Measurements from ENCODE around the gene EIF3D. TPM values are rescaled to one million over a fixed set of nuclear protein-coding genes. Genes with fewer than 3 reads are reported as not detected.

Gene EIF3D
- total RNA-seq, 1 donor from 2014 or later, result 132 TPM

DNA sequence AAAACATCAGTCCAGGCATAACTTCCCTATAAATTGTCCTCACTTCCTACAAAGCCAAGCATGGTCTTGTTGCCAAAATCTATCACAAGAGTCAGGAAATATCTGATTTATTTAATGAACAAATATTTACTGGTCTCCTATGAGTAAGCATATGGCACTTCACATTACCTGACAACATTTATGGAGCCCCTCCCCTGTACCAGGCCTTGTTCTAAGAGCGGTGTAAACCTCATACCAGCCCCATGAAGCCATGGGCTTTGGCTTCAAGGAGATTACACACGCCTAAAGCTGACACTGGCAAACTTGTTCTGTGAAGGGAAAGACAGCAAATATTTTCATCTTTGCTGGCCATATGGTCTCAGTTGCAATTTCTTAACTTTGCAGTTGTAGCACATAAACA lies 43.0 kb upstream of the EIF3D start:
- Histone ChIP-seq H3K4me1 (no peaks in the 10 kb centered on the region), H3K27me3 (peaks cover 11% of the 10 kb centered on the region), H3K4me3 (no peak overlapping the region), H3K36me3 (no peaks in the 10 kb centered on the region), H3K27ac (no peak overlapping the region), H3K9me3 (no peaks in the 10 kb centered on the region)
- no peak for DNase-seq
- ATAC-seq, result peak; percentile 40
- TF ChIP-seq, protein P1, sequence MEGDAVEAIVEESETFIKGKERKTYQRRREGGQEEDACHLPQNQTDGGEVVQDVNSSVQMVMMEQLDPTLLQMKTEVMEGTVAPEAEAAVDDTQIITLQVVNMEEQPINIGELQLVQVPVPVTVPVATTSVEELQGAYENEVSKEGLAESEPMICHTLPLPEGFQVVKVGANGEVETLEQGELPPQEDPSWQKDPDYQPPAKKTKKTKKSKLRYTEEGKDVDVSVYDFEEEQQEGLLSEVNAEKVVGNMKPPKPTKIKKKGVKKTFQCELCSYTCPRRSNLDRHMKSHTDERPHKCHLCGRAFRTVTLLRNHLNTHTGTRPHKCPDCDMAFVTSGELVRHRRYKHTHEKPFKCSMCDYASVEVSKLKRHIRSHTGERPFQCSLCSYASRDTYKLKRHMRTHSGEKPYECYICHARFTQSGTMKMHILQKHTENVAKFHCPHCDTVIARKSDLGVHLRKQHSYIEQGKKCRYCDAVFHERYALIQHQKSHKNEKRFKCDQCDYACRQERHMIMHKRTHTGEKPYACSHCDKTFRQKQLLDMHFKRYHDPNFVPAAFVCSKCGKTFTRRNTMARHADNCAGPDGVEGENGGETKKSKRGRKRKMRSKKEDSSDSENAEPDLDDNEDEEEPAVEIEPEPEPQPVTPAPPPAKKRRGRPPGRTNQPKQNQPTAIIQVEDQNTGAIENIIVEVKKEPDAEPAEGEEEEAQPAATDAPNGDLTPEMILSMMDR (IDR thresholded peaks at IDR 0.05), result no peak
- intact Hi-C loops (cut with DNase I), result no loop called here

DNA sequence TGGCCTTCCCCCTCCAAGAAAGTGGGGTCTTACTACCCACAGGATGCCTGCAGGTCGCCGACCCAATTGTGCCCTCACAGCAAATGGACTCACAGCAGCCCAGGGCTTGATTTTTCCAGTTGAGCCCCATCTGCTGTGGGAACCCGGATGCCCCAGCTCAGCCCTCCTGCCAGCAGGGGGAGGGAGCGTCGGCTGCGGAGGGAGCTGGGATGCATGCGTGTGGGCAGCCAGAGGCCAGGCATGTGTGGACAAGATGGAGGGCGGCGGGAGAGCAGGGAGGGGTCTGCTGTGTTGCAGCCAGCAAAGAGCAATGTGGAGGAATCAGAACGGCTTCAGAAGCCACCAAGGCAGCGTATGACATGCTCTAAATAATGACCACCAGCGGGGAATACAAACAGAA lies 41.0 kb upstream of the EIF3D start:
- intact Hi-C loops (cut with DNase I), result no loop called here
- no peak overlapping the region for H3K4me3 ChIP-seq
- no peaks in the 10 kb centered on the region for H3K9me3 ChIP-seq
- peaks cover 6% of the 10 kb centered on the region for H3K27me3 ChIP-seq
- peak; percentile 29 for ATAC-seq
- H3K27ac ChIP-seq, result no peak overlapping the region
- no peaks in the 10 kb centered on the region for H3K4me1 ChIP-seq
- no peak for DNase-seq
- TF ChIP-seq, protein P1 (IDR thresholded peaks at IDR 0.05), result peak; percentile 14
- no peaks in the 10 kb centered on the region for H3K36me3 ChIP-seq

DNA sequence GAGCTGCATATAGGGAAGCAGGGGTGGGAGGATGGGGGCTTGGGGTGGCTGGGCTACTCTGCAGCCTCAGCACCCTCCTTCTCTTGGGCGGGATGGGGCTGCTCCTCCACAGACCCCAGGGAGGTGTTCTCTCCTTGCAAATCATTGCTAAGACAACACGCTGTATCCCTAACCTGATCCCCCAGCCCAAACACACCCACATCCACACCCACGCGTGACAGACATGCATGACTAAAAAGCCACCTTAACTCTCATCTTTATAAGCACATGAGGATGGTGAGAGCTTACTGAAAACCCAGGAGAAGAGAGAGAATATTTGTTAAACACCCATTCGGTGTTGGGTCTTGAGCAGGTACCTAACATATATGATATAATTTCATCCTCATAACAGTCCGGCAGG lies 39.9 kb upstream of the EIF3D start:
- DNase-seq (no peak), ATAC-seq (no peak)
- no peaks in the 10 kb centered on the region for H3K9me3 ChIP-seq
- intact Hi-C loops (cut with DNase I), result no loop called here
- TF ChIP-seq, protein P1 (IDR thresholded peaks at IDR 0.05), result no peak
- H3K4me3 ChIP-seq, result no peak overlapping the region
- no peak overlapping the region for H3K27ac ChIP-seq
- H3K36me3 ChIP-seq, result no peaks in the 10 kb centered on the region
- H3K27me3 ChIP-seq, result peaks cover 12% of the 10 kb centered on the region
- no peaks in the 10 kb centered on the region for H3K4me1 ChIP-seq

DNA sequence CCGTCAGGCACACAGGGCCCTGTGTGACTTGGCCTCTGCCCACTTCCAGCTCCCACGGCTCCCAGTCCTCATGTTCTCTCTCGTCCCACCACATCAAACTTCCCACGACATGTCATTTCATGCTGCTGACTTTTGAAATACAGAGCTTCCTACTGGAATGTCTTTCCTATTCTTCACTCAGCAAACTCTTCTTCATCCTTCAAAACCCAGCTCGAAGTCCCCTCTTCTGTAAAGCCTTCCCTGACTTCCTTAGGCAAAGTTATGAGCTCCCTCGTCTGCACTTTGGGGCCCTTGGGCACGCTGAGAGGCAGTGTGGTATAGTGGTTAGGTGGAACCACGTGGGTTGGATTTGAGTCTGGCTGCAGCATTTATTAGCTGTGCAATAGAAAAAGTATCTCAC lies 37.8 kb upstream of the EIF3D start:
- Histone ChIP-seq H3K27ac (no peak overlapping the region), H3K36me3 (no peaks in the 10 kb centered on the region), H3K9me3 (no peaks in the 10 kb centered on the region), H3K4me1 (no peaks in the 10 kb centered on the region), H3K27me3 (peaks cover 22% of the 10 kb centered on the region), H3K4me3 (no peak overlapping the region)
- DNase-seq (no peak), ATAC-seq (no peak)
- TF ChIP-seq, protein P1 (IDR thresholded peaks at IDR 0.05), result no peak
- intact Hi-C loops (cut with DNase I), result no loop called here

DNA sequence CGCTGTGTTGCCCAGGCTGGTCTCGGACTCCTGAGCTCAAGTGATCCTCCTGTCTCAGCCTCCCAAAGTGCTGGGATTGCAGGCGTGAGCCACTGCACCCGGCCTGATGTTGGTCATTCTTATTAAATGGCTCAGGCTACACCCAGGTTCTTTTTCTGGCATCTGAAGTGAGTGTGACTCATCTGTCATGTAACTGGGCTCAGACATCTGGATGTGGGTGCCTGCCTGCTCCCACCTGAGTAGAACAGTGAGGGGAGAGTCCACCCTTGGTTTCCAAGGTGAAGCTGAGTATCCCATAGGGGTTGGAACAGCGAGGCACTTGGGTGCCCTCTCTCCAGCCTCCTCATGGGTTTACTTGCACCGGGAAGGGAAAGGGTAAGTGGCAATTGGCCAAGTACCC lies 36.7 kb upstream of the EIF3D start:
- H3K27me3 ChIP-seq, result peaks cover 22% of the 10 kb centered on the region
- no peak overlapping the region for H3K27ac ChIP-seq
- intact Hi-C loops (cut with DNase I), result no loop called here
- TF ChIP-seq, protein P1 (IDR thresholded peaks at IDR 0.05), result no peak
- H3K36me3 ChIP-seq, result no peaks in the 10 kb centered on the region
- DNase-seq (no peak), ATAC-seq (no peak)
- H3K4me3 ChIP-seq, result no peak overlapping the region
- H3K4me1 ChIP-seq, result no peaks in the 10 kb centered on the region
- H3K9me3 ChIP-seq, result no peaks in the 10 kb centered on the region

DNA sequence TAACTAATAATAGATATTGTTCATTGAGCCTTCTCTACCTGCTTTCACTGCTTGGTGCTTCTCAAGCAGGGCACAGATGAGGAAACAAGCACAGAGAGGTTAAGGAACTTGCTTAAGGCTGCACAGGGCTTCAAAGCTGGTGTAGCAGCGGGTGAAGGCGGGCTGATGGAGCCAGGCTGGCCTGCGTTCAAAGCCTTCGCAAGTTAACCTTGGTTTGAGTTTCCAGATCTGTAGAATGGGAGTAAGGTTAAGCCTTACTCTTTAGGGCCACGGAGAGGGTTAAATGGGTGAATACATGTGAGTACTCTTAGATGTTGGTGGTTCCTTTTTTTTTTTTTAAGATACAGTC lies 36.2 kb upstream of the EIF3D start:
- Histone ChIP-seq H3K27me3 (peaks cover 22% of the 10 kb centered on the region), H3K27ac (no peak overlapping the region), H3K4me1 (no peaks in the 10 kb centered on the region), H3K4me3 (no peak overlapping the region), H3K36me3 (no peaks in the 10 kb centered on the region), H3K9me3 (no peaks in the 10 kb centered on the region)
- TF ChIP-seq, protein P1 (IDR thresholded peaks at IDR 0.05), result no peak
- intact Hi-C loops (cut with DNase I), result no loop called here
- ATAC-seq, result no peak
- no peak for DNase-seq

All from upper lobe of right lung (tissue), 1 donor.